Measurements from ENCODE around the gene CCPG1.

Gene CCPG1

GRCh38 chr15:55379095-55379494, 29.1 kb downstream of the CCPG1 start:
- no peaks in the 10 kb centered on the region for H3K27me3 ChIP-seq (replicated peaks; ENCODE audit: control insufficient read depth, insufficient read depth, low read length)
- no peak overlapping the region for H3K9ac ChIP-seq (ENCODE audit: low read length)
- no peaks in the 10 kb centered on the region for H3K9me3 ChIP-seq (ENCODE audit: control insufficient read depth, low read length)
- H3K4me3 ChIP-seq (ENCODE audit: low read length) = no peak overlapping the region
- no peak for DNase-seq (ENCODE audit: low read depth)
- no peaks in the 10 kb centered on the region for H3K4me1 ChIP-seq (ENCODE audit: control insufficient read depth, insufficient read depth, low read length)
- peaks cover 74% of the 10 kb centered on the region for H3K36me3 ChIP-seq (ENCODE audit: control insufficient read depth, insufficient read depth, low read length, severe bottlenecking)

- no peak for DNase-seq (ENCODE audit: low read depth)
- peaks cover 80% of the 10 kb centered on the region for H3K36me3 ChIP-seq (ENCODE audit: control insufficient read depth, insufficient read depth, low read length, severe bottlenecking)
- H3K9me3 ChIP-seq (ENCODE audit: control insufficient read depth, low read length) = no peaks in the 10 kb centered on the region
- H3K4me3 ChIP-seq (ENCODE audit: low read length) = no peak overlapping the region
- no peaks in the 10 kb centered on the region for H3K4me1 ChIP-seq (ENCODE audit: control insufficient read depth, insufficient read depth, low read length)
- no peak overlapping the region for H3K9ac ChIP-seq (ENCODE audit: low read length)
- H3K27me3 ChIP-seq (replicated peaks; ENCODE audit: control insufficient read depth, insufficient read depth, low read length) = no peaks in the 10 kb centered on the region
Measured at GRCh38 chr15:55372701-55373440, 35.3 kb downstream of the CCPG1 start.

GRCh38 chr15:55366981-55367380, 41.2 kb downstream of the CCPG1 start:
- no peaks in the 10 kb centered on the region for H3K4me1 ChIP-seq (ENCODE audit: control insufficient read depth, insufficient read depth, low read length)
- H3K9me3 ChIP-seq (ENCODE audit: control insufficient read depth, low read length) = no peaks in the 10 kb centered on the region
- peaks cover 47% of the 10 kb centered on the region for H3K36me3 ChIP-seq (ENCODE audit: control insufficient read depth, insufficient read depth, low read length, severe bottlenecking)
- DNase-seq (ENCODE audit: low read depth) = no peak
- H3K4me3 ChIP-seq (ENCODE audit: low read length) = no peak overlapping the region
- H3K9ac ChIP-seq (ENCODE audit: low read length) = no peak overlapping the region
- no peaks in the 10 kb centered on the region for H3K27me3 ChIP-seq (replicated peaks; ENCODE audit: control insufficient read depth, insufficient read depth, low read length)

- H3K36me3 ChIP-seq (ENCODE audit: control insufficient read depth, insufficient read depth, low read length, severe bottlenecking) = peaks cover 44% of the 10 kb centered on the region
- H3K4me1 ChIP-seq (ENCODE audit: control insufficient read depth, insufficient read depth, low read length) = no peaks in the 10 kb centered on the region
- H3K27me3 ChIP-seq (replicated peaks; ENCODE audit: control insufficient read depth, insufficient read depth, low read length) = no peaks in the 10 kb centered on the region
- DNase-seq (ENCODE audit: low read depth) = no peak
- no peaks in the 10 kb centered on the region for H3K9me3 ChIP-seq (ENCODE audit: control insufficient read depth, low read length)
- no peak overlapping the region for H3K4me3 ChIP-seq (ENCODE audit: low read length)
- no peak overlapping the region for H3K9ac ChIP-seq (ENCODE audit: low read length)
Measured at GRCh38 chr15:55362641-55363040, 45.5 kb downstream of the CCPG1 start.

- Histone ChIP-seq H3K4me1 (ENCODE audit: control insufficient read depth, insufficient read depth, low read length) (no peaks in the 10 kb centered on the region), H3K27me3 (replicated peaks; ENCODE audit: control insufficient read depth, insufficient read depth, low read length) (no peaks in the 10 kb centered on the region), H3K9ac (ENCODE audit: low read length) (no peak overlapping the region), H3K4me3 (ENCODE audit: low read length) (no peak overlapping the region), H3K36me3 (ENCODE audit: control insufficient read depth, insufficient read depth, low read length, severe bottlenecking) (peaks cover 53% of the 10 kb centered on the region), H3K9me3 (ENCODE audit: control insufficient read depth, low read length) (no peaks in the 10 kb centered on the region)
- DNase-seq (ENCODE audit: low read depth) = no peak
Measured at GRCh38 chr15:55361048-55361447, 47.1 kb downstream of the CCPG1 start.

- H3K9ac ChIP-seq (ENCODE audit: low read length) = no peak overlapping the region
- peaks cover 59% of the 10 kb centered on the region for H3K36me3 ChIP-seq (ENCODE audit: control insufficient read depth, insufficient read depth, low read length, severe bottlenecking)
- H3K27me3 ChIP-seq (replicated peaks; ENCODE audit: control insufficient read depth, insufficient read depth, low read length) = no peaks in the 10 kb centered on the region
- peak; percentile 14 for DNase-seq (ENCODE audit: low read depth)
- H3K9me3 ChIP-seq (ENCODE audit: control insufficient read depth, low read length) = no peaks in the 10 kb centered on the region
- no peak overlapping the region for H3K4me3 ChIP-seq (ENCODE audit: low read length)
- H3K4me1 ChIP-seq (ENCODE audit: control insufficient read depth, insufficient read depth, low read length) = no peaks in the 10 kb centered on the region
Measured at GRCh38 chr15:55360256-55360655, 47.9 kb downstream of the CCPG1 start.

GRCh38 chr15:55358471-55358870, 49.7 kb downstream of the CCPG1 start:
- DNase-seq (ENCODE audit: low read depth) = no peak
- H3K4me3 ChIP-seq (ENCODE audit: low read length) = no peak overlapping the region
- H3K9ac ChIP-seq (ENCODE audit: low read length) = no peak overlapping the region
- H3K36me3 ChIP-seq (ENCODE audit: control insufficient read depth, insufficient read depth, low read length, severe bottlenecking) = peaks cover 55% of the 10 kb centered on the region
- no peaks in the 10 kb centered on the region for H3K27me3 ChIP-seq (replicated peaks; ENCODE audit: control insufficient read depth, insufficient read depth, low read length)
- H3K4me1 ChIP-seq (ENCODE audit: control insufficient read depth, insufficient read depth, low read length) = no peaks in the 10 kb centered on the region
- no peaks in the 10 kb centered on the region for H3K9me3 ChIP-seq (ENCODE audit: control insufficient read depth, low read length)

GRCh38 chr15:55357774-55358173, 50.4 kb downstream of the CCPG1 start:
- H3K4me3 ChIP-seq (ENCODE audit: low read length) = no peak overlapping the region
- DNase-seq (ENCODE audit: low read depth) = peak; percentile 25
- no peaks in the 10 kb centered on the region for H3K27me3 ChIP-seq (replicated peaks; ENCODE audit: control insufficient read depth, insufficient read depth, low read length)
- no peak overlapping the region for H3K9ac ChIP-seq (ENCODE audit: low read length)
- H3K36me3 ChIP-seq (ENCODE audit: control insufficient read depth, insufficient read depth, low read length, severe bottlenecking) = peaks cover 57% of the 10 kb centered on the region
- H3K9me3 ChIP-seq (ENCODE audit: control insufficient read depth, low read length) = no peaks in the 10 kb centered on the region
- H3K4me1 ChIP-seq (ENCODE audit: control insufficient read depth, insufficient read depth, low read length) = no peaks in the 10 kb centered on the region

- no peaks in the 10 kb centered on the region for H3K4me1 ChIP-seq (ENCODE audit: control insufficient read depth, insufficient read depth, low read length)
- H3K4me3 ChIP-seq (ENCODE audit: low read length) = no peak overlapping the region
- H3K27me3 ChIP-seq (replicated peaks; ENCODE audit: control insufficient read depth, insufficient read depth, low read length) = no peaks in the 10 kb centered on the region
- DNase-seq (ENCODE audit: low read depth) = no peak
- H3K36me3 ChIP-seq (ENCODE audit: control insufficient read depth, insufficient read depth, low read length, severe bottlenecking) = peaks cover 55% of the 10 kb centered on the region
- H3K9me3 ChIP-seq (ENCODE audit: control insufficient read depth, low read length) = no peaks in the 10 kb centered on the region
- H3K9ac ChIP-seq (ENCODE audit: low read length) = no peak overlapping the region
Measured at GRCh38 chr15:55356985-55357585, 51.1 kb downstream of the CCPG1 start.

- Histone ChIP-seq H3K9ac (ENCODE audit: low read length) (no peak overlapping the region), H3K27me3 (replicated peaks; ENCODE audit: control insufficient read depth, insufficient read depth, low read length) (no peaks in the 10 kb centered on the region), H3K9me3 (ENCODE audit: control insufficient read depth, low read length) (no peaks in the 10 kb centered on the region), H3K4me3 (ENCODE audit: low read length) (no peak overlapping the region), H3K4me1 (ENCODE audit: control insufficient read depth, insufficient read depth, low read length) (no peaks in the 10 kb centered on the region), H3K36me3 (ENCODE audit: control insufficient read depth, insufficient read depth, low read length, severe bottlenecking) (peaks cover 39% of the 10 kb centered on the region)
- no peak for DNase-seq (ENCODE audit: low read depth)
Measured at GRCh38 chr15:55353025-55353424, 55.1 kb downstream of the CCPG1 start.

GRCh38 chr15:55349282-55349681, 58.9 kb downstream of the CCPG1 start:
- Histone ChIP-seq H3K36me3 (ENCODE audit: control insufficient read depth, insufficient read depth, low read length, severe bottlenecking) (peaks cover 25% of the 10 kb centered on the region), H3K4me1 (ENCODE audit: control insufficient read depth, insufficient read depth, low read length) (peaks cover 3% of the 10 kb centered on the region), H3K4me3 (ENCODE audit: low read length) (no peak overlapping the region), H3K9ac (ENCODE audit: low read length) (no peak overlapping the region), H3K27me3 (replicated peaks; ENCODE audit: control insufficient read depth, insufficient read depth, low read length) (no peaks in the 10 kb centered on the region), H3K9me3 (ENCODE audit: control insufficient read depth, low read length) (no peaks in the 10 kb centered on the region)
- no peak for DNase-seq (ENCODE audit: low read depth)

All from adipocyte (in vitro differentiated cells).